ENCODE measurements around the gene SP8.

DNA sequence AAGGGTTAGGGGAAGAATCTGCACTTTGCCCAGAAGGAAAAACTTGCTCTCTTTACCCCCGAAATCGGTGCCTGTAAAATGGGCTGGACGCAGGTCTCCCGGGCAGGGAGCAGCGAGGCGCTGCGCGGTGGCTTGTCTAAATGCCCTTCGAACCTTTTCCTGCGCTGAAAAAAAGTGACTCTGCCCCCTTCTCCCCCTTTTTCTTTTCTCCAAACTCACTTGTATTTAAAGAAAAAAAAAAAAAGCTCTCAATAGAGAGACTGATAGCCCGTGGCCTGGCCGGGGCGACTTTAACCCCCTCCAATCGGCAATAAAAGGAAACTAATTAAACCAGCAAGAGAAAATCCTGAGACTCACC lies 286 bp downstream of the SP8 start:
- TF ChIP-seq POLR2A (IDR thresholded peaks at IDR 0.05), result no peak
- TF ChIP-seq, protein P1, sequence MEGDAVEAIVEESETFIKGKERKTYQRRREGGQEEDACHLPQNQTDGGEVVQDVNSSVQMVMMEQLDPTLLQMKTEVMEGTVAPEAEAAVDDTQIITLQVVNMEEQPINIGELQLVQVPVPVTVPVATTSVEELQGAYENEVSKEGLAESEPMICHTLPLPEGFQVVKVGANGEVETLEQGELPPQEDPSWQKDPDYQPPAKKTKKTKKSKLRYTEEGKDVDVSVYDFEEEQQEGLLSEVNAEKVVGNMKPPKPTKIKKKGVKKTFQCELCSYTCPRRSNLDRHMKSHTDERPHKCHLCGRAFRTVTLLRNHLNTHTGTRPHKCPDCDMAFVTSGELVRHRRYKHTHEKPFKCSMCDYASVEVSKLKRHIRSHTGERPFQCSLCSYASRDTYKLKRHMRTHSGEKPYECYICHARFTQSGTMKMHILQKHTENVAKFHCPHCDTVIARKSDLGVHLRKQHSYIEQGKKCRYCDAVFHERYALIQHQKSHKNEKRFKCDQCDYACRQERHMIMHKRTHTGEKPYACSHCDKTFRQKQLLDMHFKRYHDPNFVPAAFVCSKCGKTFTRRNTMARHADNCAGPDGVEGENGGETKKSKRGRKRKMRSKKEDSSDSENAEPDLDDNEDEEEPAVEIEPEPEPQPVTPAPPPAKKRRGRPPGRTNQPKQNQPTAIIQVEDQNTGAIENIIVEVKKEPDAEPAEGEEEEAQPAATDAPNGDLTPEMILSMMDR (IDR thresholded peaks at IDR 0.05), result no peak

Data from heart left ventricle (tissue), 13 donors.